ENCODE data around the gene WHRN. TPM values are rescaled to one million over a fixed set of nuclear protein-coding genes. Genes with fewer than 3 reads are reported as not detected.

WHRN gene
- total RNA-seq, 4 donors from 2014 or later: 8.1 to 12.6 (median 10.7) TPM

DNA sequence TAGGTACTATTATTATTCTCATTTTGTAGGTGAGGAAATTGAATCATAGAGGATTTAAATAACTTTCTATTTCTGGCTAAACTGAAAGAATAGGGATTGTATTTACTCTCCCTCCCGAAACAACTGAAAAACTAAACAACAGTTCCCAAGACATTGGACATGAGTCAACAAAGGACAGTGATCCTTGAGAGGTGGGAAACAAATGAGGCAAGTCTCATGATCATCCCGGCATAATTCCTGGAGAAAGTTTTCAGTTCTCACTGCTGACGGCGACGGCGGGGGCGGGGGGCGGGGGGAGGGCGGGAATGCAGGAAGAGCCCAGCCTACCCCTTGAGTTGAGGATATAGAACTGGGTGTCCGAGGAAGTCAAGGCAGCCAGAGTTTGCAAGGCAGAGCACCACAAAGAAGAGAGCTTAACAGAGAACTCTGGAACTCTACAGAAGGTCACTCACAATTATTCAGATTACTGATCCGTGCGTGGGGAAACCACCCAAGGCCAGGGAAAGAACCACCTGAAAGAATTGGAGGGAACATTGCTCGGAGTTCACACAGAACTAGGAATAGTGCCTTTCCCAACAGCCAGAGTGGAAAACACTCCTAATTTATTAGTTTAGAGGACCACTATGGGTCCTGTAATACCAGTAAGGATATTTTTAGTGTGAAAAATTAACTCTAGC lies 27.4 kb upstream of the WHRN start:
- H3K9me3 ChIP-seq: no peaks in the 10 kb centered on the region
- H3K36me3 ChIP-seq: no peaks in the 10 kb centered on the region
- H3K27ac ChIP-seq (replicated peaks in 1 of 4): no peak overlapping the region
- no peak for DNase-seq (ENCODE audit: extremely low spot score)
- peak overlapping the region; percentile 16 to 40 (median 24) for H3K4me3 ChIP-seq
- no peaks in the 10 kb centered on the region for H3K4me1 ChIP-seq
- intact Hi-C loops (cut with DNase I): no loop called here
- 30% methylated on average over 12 of the region's 13 CpGs for WGBS
- TF ChIP-seq EP300 (IDR thresholded peaks at IDR 0.05) (no peak), POLR2A (IDR thresholded peaks at IDR 0.05; ENCODE audit: low read depth) (no peak), POLR2AphosphoS5 (IDR thresholded peaks at IDR 0.05) (no peak)
- TF ChIP-seq, protein P1, sequence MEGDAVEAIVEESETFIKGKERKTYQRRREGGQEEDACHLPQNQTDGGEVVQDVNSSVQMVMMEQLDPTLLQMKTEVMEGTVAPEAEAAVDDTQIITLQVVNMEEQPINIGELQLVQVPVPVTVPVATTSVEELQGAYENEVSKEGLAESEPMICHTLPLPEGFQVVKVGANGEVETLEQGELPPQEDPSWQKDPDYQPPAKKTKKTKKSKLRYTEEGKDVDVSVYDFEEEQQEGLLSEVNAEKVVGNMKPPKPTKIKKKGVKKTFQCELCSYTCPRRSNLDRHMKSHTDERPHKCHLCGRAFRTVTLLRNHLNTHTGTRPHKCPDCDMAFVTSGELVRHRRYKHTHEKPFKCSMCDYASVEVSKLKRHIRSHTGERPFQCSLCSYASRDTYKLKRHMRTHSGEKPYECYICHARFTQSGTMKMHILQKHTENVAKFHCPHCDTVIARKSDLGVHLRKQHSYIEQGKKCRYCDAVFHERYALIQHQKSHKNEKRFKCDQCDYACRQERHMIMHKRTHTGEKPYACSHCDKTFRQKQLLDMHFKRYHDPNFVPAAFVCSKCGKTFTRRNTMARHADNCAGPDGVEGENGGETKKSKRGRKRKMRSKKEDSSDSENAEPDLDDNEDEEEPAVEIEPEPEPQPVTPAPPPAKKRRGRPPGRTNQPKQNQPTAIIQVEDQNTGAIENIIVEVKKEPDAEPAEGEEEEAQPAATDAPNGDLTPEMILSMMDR (IDR thresholded peaks at IDR 0.05): no peak
- no peaks in the 10 kb centered on the region for H3K27me3 ChIP-seq

DNA sequence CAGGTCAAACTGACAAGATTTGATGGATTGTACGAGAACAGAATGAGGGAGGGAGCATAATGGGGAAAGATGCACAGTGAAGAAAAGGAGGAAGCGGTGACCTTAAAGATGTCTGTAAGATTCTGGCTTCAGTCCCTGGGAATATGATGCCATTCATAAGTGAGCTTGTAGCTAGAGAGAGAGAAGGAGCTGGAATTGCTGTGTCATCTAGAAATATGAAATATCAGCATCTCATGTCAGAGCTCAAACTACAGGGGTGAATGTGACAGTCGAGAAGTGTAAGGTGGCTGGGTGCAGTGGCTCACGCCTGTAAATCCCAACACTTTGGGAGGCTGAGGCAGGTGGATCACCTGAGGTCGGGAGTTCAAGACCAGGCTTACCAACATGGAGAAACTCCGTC lies 24.0 kb upstream of the WHRN start:
- intact Hi-C loops (cut with DNase I): no loop called here
- TF ChIP-seq POLR2A (IDR thresholded peaks at IDR 0.05; ENCODE audit: low read depth): no peak
- TF ChIP-seq POLR2AphosphoS5 (IDR thresholded peaks at IDR 0.05): no peak
- TF ChIP-seq, protein P1 (IDR thresholded peaks at IDR 0.05): no peak
- TF ChIP-seq EP300 (IDR thresholded peaks at IDR 0.05): no peak

DNA sequence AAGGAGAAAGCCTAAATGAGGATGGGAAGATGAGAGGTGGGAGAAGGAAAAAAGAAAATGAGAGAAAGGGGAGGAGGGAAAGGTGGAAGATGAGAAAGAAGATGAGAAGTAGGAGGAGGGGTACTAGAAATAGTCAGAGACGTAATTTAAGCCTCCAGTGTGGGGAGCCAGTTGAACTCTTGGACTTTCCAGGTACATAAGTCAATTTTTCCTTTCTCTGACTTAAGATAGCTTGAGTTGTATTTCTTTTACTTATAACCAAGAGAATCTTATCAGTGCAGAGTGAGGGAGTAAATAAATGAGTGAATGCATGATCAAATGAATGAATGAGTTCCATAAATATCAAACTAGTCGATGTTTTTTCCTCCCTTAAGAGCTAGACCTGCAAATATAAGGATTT lies 21.5 kb upstream of the WHRN start:
- TF ChIP-seq POLR2AphosphoS5 (IDR thresholded peaks at IDR 0.05) (no peak), POLR2A (IDR thresholded peaks at IDR 0.05; ENCODE audit: low read depth) (no peak), EP300 (IDR thresholded peaks at IDR 0.05) (no peak)
- TF ChIP-seq, protein P1 (IDR thresholded peaks at IDR 0.05): no peak
- no peak overlapping the region for H3K4me3 ChIP-seq
- intact Hi-C loops (cut with DNase I): no loop called here
- no peaks in the 10 kb centered on the region for H3K36me3 ChIP-seq
- no peaks in the 10 kb centered on the region for H3K27me3 ChIP-seq
- 85% methylated on average over 2 of the region's 2 CpGs for WGBS
- H3K9me3 ChIP-seq: no peaks in the 10 kb centered on the region
- H3K4me1 ChIP-seq: peaks cover 0 to 24% (median 16%) of the 10 kb centered on the region in 4 donors
- no peak overlapping the region for H3K27ac ChIP-seq (replicated peaks in 1 of 4)
- no peak for DNase-seq (ENCODE audit: extremely low spot score)

More for the DNA sequence above, 24.0 kb upstream of the WHRN start:
- no peaks in the 10 kb centered on the region for H3K36me3 ChIP-seq
- H3K4me1 ChIP-seq: peaks cover 0 to 16% (median 10%) of the 10 kb centered on the region in 4 donors
- no peak overlapping the region for H3K4me3 ChIP-seq
- H3K9me3 ChIP-seq: no peaks in the 10 kb centered on the region
- 88% methylated on average over 6 of the region's 6 CpGs for WGBS
- no peaks in the 10 kb centered on the region for H3K27me3 ChIP-seq
- no peak for DNase-seq (ENCODE audit: extremely low spot score)
- H3K27ac ChIP-seq (replicated peaks in 1 of 4): no peak overlapping the region

DNA sequence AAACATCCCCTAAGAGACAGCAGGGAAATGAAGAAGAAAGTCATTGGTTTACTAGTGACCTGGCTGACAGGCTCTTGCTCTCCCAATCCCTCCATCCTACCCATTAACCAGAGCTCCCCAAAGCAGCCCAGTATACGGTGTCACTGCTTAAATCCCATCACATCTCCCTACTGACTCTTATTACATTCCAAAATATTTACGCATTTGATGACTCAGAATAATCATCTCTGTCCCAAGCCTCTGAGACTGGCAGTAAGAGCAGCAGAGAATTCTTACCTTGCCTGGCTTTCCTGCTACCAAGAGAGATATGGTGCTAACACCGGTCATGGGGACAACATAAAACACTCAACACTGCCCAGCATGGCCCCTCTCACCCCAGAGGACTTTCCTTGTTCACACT lies 20.2 kb upstream of the WHRN start:
- no peak overlapping the region for H3K4me3 ChIP-seq
- TF ChIP-seq POLR2AphosphoS5 (IDR thresholded peaks at IDR 0.05) (no peak), POLR2A (IDR thresholded peaks at IDR 0.05; ENCODE audit: low read depth) (no peak), EP300 (IDR thresholded peaks at IDR 0.05) (no peak)
- TF ChIP-seq, protein P1 (IDR thresholded peaks at IDR 0.05): no peak
- no peaks in the 10 kb centered on the region for H3K36me3 ChIP-seq
- peak overlapping the region; percentile 63 to 75 (median 66) for H3K27ac ChIP-seq (replicated peaks in 1 of 4)
- H3K9me3 ChIP-seq: no peaks in the 10 kb centered on the region
- no peaks in the 10 kb centered on the region for H3K27me3 ChIP-seq
- intact Hi-C loops (cut with DNase I): no loop called here
- WGBS: 66% methylated on average over 3 of the region's 3 CpGs
- DNase-seq (ENCODE audit: extremely low spot score): no peak
- peaks cover 0 to 24% (median 16%) of the 10 kb centered on the region in 4 donors for H3K4me1 ChIP-seq
